Heart left ventricle (tissue), 16 donors: ENCODE measurements around the gene LPP. TPM values are rescaled to one million over a fixed set of nuclear protein-coding genes. Genes with fewer than 3 reads are reported as not detected.
A peak's percentile ranks its signal among the peaks of the same experiment; 100 is the strongest.

Experiments used
- ATAC-seq, 4 donors: fragments of 200-7000 bp; cut with Tn5 transposase; one replicate each; pipeline ENCODE4 v1.9.1; 2020 to 2022; ENCODE audit warnings: moderate library complexity in 4 of 4, mild to moderate bottlenecking in 3 of 4, moderate number of reproducible peaks in 1 of 4
- DNase-seq, 5 donors: peaks; one replicate each; pipeline ENCODE4 v3.0.0-alpha.2; 2020
- H3K27ac ChIP-seq, 12 donors: fragments of 200-600 bp; sonication (generic) in 4 of 12; one replicate each; pipeline versions ENCODE4 v1.5.0 to v1.8.0; 2016 to 2022; ENCODE audit warnings: mild to moderate bottlenecking in 2 of 12
- H3K27me3 ChIP-seq, 9 donors: fragments of 200-600 bp; sonication (generic) in 2 of 9; one replicate each; pipeline versions ENCODE4 v1.5.1 to v1.8.0; 2016 to 2022; ENCODE audit warnings: mild to moderate bottlenecking in 3 of 9
- H3K36me3 ChIP-seq, 9 donors: fragments of 200-600 bp; sonication (generic) in 2 of 9; one replicate each; pipeline versions ENCODE4 v1.5.0 to v1.8.0; 2018 to 2022; ENCODE audit warnings: mild to moderate bottlenecking in 2 of 9
- H3K4me1 ChIP-seq, 12 donors: fragments of 200-600 bp; sonication (generic) in 4 of 12; one replicate each; pipeline versions ENCODE4 v1.5.0 to v1.8.0; 2016 to 2022; ENCODE audit warnings: mild to moderate bottlenecking in 3 of 12
- H3K4me3 ChIP-seq, 12 donors: fragments of 200-600 bp; sonication (generic) in 4 of 12; one replicate each; pipeline versions ENCODE4 v1.5.0 to v1.8.0; 2017 to 2022; ENCODE audit warnings: mild to moderate bottlenecking in 9 of 12, moderate library complexity in 4 of 12
- H3K9me3 ChIP-seq, 12 donors: fragments of 200-600 bp; sonication (generic) in 4 of 12; one replicate each; pipeline versions ENCODE4 v1.5.0 to v1.8.0; 2016 to 2022; ENCODE audit warnings: mild to moderate bottlenecking in 1 of 12
- CTCF ChIP-seq, 12 donors: fragments of 200-600 bp; sonication (generic) in 4 of 12; IDR thresholded peaks; one replicate each; pipeline versions ENCODE4 v1.5.0 to v1.8.0; 2018 to 2022; ENCODE audit warnings: antibody characterized with exemption in 12 of 12, mild to moderate bottlenecking in 5 of 12
- POLR2A ChIP-seq, 2 donors: fragments of 450-650 bp; IDR thresholded peaks; one replicate each; pipeline ENCODE4 v1.6.1; 2017; ENCODE audit warnings: antibody characterized with exemption in 2 of 2, mild to moderate bottlenecking in 2 of 2, moderate library complexity in 2 of 2
- WGBS, 4 donors: extraction: QIAGEN DNeasy Blood & Tissue Kit in 2 of 4; methylation state at CpG; one replicate each; pipeline versions ENCODE4 v1.1.5 to v1.1.7; 2013 to 2018; 5-methylcytosine and 5-hydroxymethylcytosine counted together
- intact Hi-C, 10 donors: fragments of 100-400 bp; cut with DNase I; formaldehyde crosslinking; loops; one replicate each; pipeline versions ENCODE4 v1.11.1 to v1.14.2; 2022
- polyA plus RNA-seq, 2 donors: library from polyadenylated mRNA; stranded (reverse); fragments of 200-250 nt; gene quantifications; one replicate each; pipeline ENCODE4 v1.2.3, GENCODE V29; 2013
- total RNA-seq, 9 donors: library from RNA; depleted of rRNA in 2 of 9; stranded (reverse); fragments of >200 nt in 2 of 9; fragmentation: NEBNext Ultra II Directional in 3 of 9; extraction: Animal tissue kit (Norgen Biotek cat#: 25700) in 3 of 9; gene quantifications; one replicate each; pipeline versions ENCODE4 v1.1.0 to v1.2.4, GENCODE V29; 2016 to 2023
- donor health status: ischemic (EF 13 %, LVEDD 7.1; RV severe dilation, severe dysfunction).
- donor health status: healthy with polysubstance abuse.
- donor health status: DM: no; HTN: yes; CAD: no.
- donor health status: DM: no; HTN: no; CAD: no.
- donor health status: ischemic (EF 25% LVEDD 6.9; RV normal size, moderate dysfunction).
- donor health status: ischemic (EF 25% LVEDD 5.7; RV mildly dilated, moderate dysfunction).
- donor health status: healthy.
- donor health status: DM: yes; HTN: yes; CAD: no.
- donor health status: ischemic (EF 35%, LVEDD 5.7; RV mildly dilated, moderate dysfunction).
- donor health status: nonischemic (EF 11% LVEDD 7.7; RV severe dilation, severe dysfunction).
- donor health status: DM: yes; HTN: yes; CAD: no.
- donor health status: PGD.
- donor health status: ischemic (EF 29% LVEDD 5.4; RV normal size, mild dysfunction).
- donor health status: nonischemic (EF 23%, LVEDD 6.1; RV moderate dilation, normal function).

Gene LPP
- total and polyA plus RNA-seq, 11 donors = 9.2 to 178 (median 100) TPM

- WGBS, 4 donors = 94 to 96% (median 94%) methylated on average over 2 of the region's 2 CpGs
- H3K4me3 ChIP-seq = no peak overlapping the region
- ATAC-seq (no peak), DNase-seq (no peak)
- H3K36me3 ChIP-seq = no peaks in the 10 kb centered on the region
- TF ChIP-seq CTCF (IDR thresholded peaks at IDR 0.05) = no peak
- no peak for TF ChIP-seq POLR2A (IDR thresholded peaks at IDR 0.05)
- intact Hi-C loops = no loop called here
- peak overlapping the region in 7 of 12 donors; percentile 18 to 63 (median 49) for H3K27ac ChIP-seq
- H3K4me1 ChIP-seq = peaks cover 0 to 47% (median 28%) of the 10 kb centered on the region in 12 donors
- no peaks in the 10 kb centered on the region for H3K9me3 ChIP-seq
- no peaks in the 10 kb centered on the region for H3K27me3 ChIP-seq
Measured at GRCh38 chr3:188473045-188473444, 319.1 kb downstream of the LPP start.

GRCh38 chr3:188473591-188474288 lies 319.8 kb downstream of the LPP start:
- ATAC-seq = no peak
- no peak overlapping the region for H3K4me3 ChIP-seq
- no peaks in the 10 kb centered on the region for H3K36me3 ChIP-seq
- H3K9me3 ChIP-seq = no peaks in the 10 kb centered on the region
- intact Hi-C loops = no loop called here
- no peak for TF ChIP-seq POLR2A (IDR thresholded peaks at IDR 0.05)
- TF ChIP-seq CTCF (IDR thresholded peaks at IDR 0.05) = no peak
- no peak for DNase-seq
- no peaks in the 10 kb centered on the region for H3K27me3 ChIP-seq
- 95 to 100% (median 98%) methylated on average over 2 of the region's 2 CpGs for WGBS, 4 donors
- peaks cover 0 to 43% (median 23%) of the 10 kb centered on the region in 12 donors for H3K4me1 ChIP-seq
- H3K27ac ChIP-seq = no peak overlapping the region

GRCh38 chr3:188476935-188477334 lies 323.0 kb downstream of the LPP start:
- peak overlapping the region in 11 of 12 donors; percentile 38 to 67 (median 51) for H3K27ac ChIP-seq
- H3K4me1 ChIP-seq = peaks cover 0 to 37% (median 15%) of the 10 kb centered on the region in 12 donors
- H3K27me3 ChIP-seq = no peaks in the 10 kb centered on the region
- WGBS, 4 donors = 21 to 33% (median 29%) methylated on average over 4 of the region's 4 CpGs
- H3K36me3 ChIP-seq = no peaks in the 10 kb centered on the region
- H3K4me3 ChIP-seq = no peak overlapping the region
- DNase-seq = peak in 2 of 5 donors; percentile 8 to 23
- H3K9me3 ChIP-seq = no peaks in the 10 kb centered on the region
- peak; percentile 49 to 80 (median 62) for ATAC-seq
- TF ChIP-seq CTCF (IDR thresholded peaks at IDR 0.05) (no peak), POLR2A (IDR thresholded peaks at IDR 0.05) (no peak)
- intact Hi-C loops = no loop called here

- H3K9me3 ChIP-seq = no peaks in the 10 kb centered on the region
- peaks cover 0 to 41% (median 18%) of the 10 kb centered on the region in 12 donors for H3K4me1 ChIP-seq
- H3K4me3 ChIP-seq = no peak overlapping the region
- peak overlapping the region in 1 of 12 donors; percentile 15 for H3K27ac ChIP-seq
- H3K27me3 ChIP-seq = no peaks in the 10 kb centered on the region
- no peak for TF ChIP-seq POLR2A (IDR thresholded peaks at IDR 0.05)
- no peak for TF ChIP-seq CTCF (IDR thresholded peaks at IDR 0.05)
- 94 to 98% (median 96%) methylated on average over 4 of the region's 4 CpGs for WGBS, 4 donors
- no peak for ATAC-seq
- intact Hi-C loops = no loop called here
- H3K36me3 ChIP-seq = peaks cover 0 to 8% (median 6%) of the 10 kb centered on the region in 9 donors
- DNase-seq = no peak
Measured at GRCh38 chr3:188480011-188480410, 326.1 kb downstream of the LPP start.
